Right lobe of liver (tissue), 4 donors: ENCODE results near the gene RGS12.

Experiments
- POLR2A ChIP-seq: fragments of 450-650 bp; IDR thresholded peaks from one replicate; pipeline ENCODE4 v1.6.1; 2017; ENCODE audit warnings: antibody characterized with exemption, mild to moderate bottlenecking
- TF ChIP-seq, protein P1 (sequence below), 4 donors: fragments of 200-600 bp in 3 of 4; fragments of 450-650 bp in 1 of 4; IDR thresholded peaks; one replicate each; pipeline versions ENCODE4 v1.5.1 to v1.8.0; 2016 to 2022; ENCODE audit warnings: antibody characterized with exemption in 4 of 4, mild to moderate bottlenecking in 2 of 4
- donor health status: DM: no; HTN: no; CAD: no.
- donor health status: DM: no; HTN: no; CAD: no.
- donor health status: DM: no; HTN: yes; CAD: no.

DNA sequence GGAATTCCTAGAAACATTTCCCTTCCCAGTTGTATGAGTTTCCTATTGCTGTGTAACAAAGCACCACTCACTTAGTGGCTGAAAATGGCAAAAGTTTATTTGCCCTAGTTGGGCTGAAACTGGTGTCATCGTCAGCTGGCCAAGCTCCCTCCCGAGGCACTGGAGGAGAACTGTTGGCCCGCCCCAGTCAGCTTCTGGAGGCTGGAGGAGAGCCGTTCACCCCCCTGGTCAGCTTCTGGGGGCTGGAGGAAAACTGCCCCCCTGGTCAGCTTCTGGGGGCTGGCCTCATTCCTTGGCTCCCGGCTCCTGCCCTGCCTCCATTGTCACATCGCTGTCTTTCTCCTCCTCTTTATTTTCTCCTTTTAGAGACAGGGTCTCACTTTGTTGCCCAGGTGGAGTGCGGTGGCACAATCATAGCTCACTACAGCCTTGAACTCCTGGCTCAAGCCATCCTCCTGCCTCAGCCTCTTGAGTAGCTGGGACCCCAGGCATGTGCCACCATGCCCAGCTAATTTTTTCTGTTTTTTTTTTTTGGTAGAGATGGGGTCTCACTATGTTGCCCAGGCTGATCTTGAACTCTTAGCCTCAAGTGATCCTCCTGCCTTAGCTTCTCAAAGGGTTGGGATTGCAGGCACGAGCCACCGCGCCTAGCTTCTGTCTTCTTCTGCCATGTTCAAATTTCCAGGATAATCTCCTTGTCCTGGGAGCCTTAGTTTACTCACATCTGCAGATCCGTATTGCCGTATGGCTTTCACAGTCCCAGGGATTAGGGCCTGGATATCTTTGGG lies 3.2 kb downstream of the RGS12 start:
- no peak for TF ChIP-seq POLR2A
- TF ChIP-seq, protein P1, sequence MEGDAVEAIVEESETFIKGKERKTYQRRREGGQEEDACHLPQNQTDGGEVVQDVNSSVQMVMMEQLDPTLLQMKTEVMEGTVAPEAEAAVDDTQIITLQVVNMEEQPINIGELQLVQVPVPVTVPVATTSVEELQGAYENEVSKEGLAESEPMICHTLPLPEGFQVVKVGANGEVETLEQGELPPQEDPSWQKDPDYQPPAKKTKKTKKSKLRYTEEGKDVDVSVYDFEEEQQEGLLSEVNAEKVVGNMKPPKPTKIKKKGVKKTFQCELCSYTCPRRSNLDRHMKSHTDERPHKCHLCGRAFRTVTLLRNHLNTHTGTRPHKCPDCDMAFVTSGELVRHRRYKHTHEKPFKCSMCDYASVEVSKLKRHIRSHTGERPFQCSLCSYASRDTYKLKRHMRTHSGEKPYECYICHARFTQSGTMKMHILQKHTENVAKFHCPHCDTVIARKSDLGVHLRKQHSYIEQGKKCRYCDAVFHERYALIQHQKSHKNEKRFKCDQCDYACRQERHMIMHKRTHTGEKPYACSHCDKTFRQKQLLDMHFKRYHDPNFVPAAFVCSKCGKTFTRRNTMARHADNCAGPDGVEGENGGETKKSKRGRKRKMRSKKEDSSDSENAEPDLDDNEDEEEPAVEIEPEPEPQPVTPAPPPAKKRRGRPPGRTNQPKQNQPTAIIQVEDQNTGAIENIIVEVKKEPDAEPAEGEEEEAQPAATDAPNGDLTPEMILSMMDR (IDR thresholded peaks at IDR 0.05), result no peak
